Neural progenitor cell (in vitro differentiated cells): ENCODE data around the gene MED13L. TPM values are rescaled to one million over a fixed set of nuclear protein-coding genes. Genes with fewer than 3 reads are reported as not detected.

Experiments
- DNase-seq: peaks from one replicate; pipeline ENCODE4 v3.0.0-alpha.2; 2016; ENCODE audit warnings: low spot score
- H2AFZ ChIP-seq: fragments of 200-600 bp; sonication (generic); replicated peaks from 2 replicates; pipeline ENCODE4 v1.6.1; 2016; ENCODE audit warnings: antibody characterized with exemption
- H3F3A ChIP-seq: fragments of 200-600 bp; sonication (generic); 2 replicates; pipeline ENCODE4 v1.6.1; 2016; ENCODE audit warnings: antibody characterized with exemption, low read depth
- H3K27ac ChIP-seq: fragments of 200-600 bp; sonication (generic); 2 replicates; pipeline ENCODE4 v1.5.1; 2016; ENCODE audit warnings: mild to moderate bottlenecking
- H3K27me3 ChIP-seq: fragments of 200-600 bp; sonication (generic); 2 replicates; pipeline ENCODE4 v1.6.1; 2016; ENCODE audit warnings: mild to moderate bottlenecking, moderate library complexity
- H3K36me3 ChIP-seq: fragments of 200-600 bp; sonication (generic); 2 replicates; pipeline ENCODE4 v1.5.1; 2016
- H3K4me1 ChIP-seq: fragments of 200-600 bp; sonication (generic); 2 replicates; pipeline ENCODE4 v1.6.1; 2016; ENCODE audit warnings: mixed run types
- H3K4me2 ChIP-seq: fragments of 200-600 bp; sonication (generic); 2 replicates; pipeline ENCODE4 v1.6.1; 2016
- H3K4me3 ChIP-seq: fragments of 200-600 bp; sonication (generic); 2 replicates; pipeline ENCODE4 v1.5.1; 2016
- H3K79me2 ChIP-seq: fragments of 200-600 bp; sonication (generic); 2 replicates; pipeline ENCODE4 v1.6.1; 2016; ENCODE audit warnings: low read depth
- H3K9ac ChIP-seq: fragments of 200-600 bp; sonication (generic); 2 replicates; pipeline ENCODE4 v1.6.1; 2016
- H3K9me3 ChIP-seq: fragments of 200-600 bp; sonication (generic); 2 replicates; pipeline ENCODE4 v1.5.1; 2016; ENCODE audit warnings: low read depth
- H4K20me1 ChIP-seq: fragments of 200-600 bp; sonication (generic); 2 replicates; pipeline ENCODE4 v1.6.1; 2016; ENCODE audit warnings: low read depth
- H3K27ac Mint-ChIP-seq: 3 replicates; pipeline ENCODE4 v1.8.0; 2021; ENCODE audit warnings: mixed read lengths
- H3K27me3 Mint-ChIP-seq: 2 replicates; pipeline ENCODE4 v1.8.0; 2022; ENCODE audit warnings: low read depth, mild to moderate bottlenecking, inconsistent platforms, moderate library complexity, mixed read lengths; ENCODE audit not compliant: insufficient read depth
- H3K36me3 Mint-ChIP-seq: 3 replicates; pipeline ENCODE4 v1.8.0; 2021; ENCODE audit warnings: mixed read lengths
- H3K4me1 Mint-ChIP-seq: 3 replicates; pipeline ENCODE4 v1.8.0; 2021; ENCODE audit warnings: mixed read lengths
- H3K4me3 Mint-ChIP-seq: 3 replicates; pipeline ENCODE4 v1.8.0; 2021; ENCODE audit warnings: mild to moderate bottlenecking, moderate library complexity, mixed read lengths
- H3K9me3 Mint-ChIP-seq: 3 replicates; pipeline ENCODE4 v1.8.0; 2020; ENCODE audit warnings: mixed read lengths
- CTCF ChIP-seq: fragments of 200-600 bp; sonication (generic); IDR thresholded peaks from 2 replicates; pipeline ENCODE4 v1.5.1; 2017; ENCODE audit warnings: antibody characterized with exemption, mild to moderate bottlenecking
- EZH2 ChIP-seq: fragments of 200-600 bp; sonication (generic); IDR thresholded peaks from 2 replicates; pipeline ENCODE4 v1.6.1; 2017; ENCODE audit warnings: antibody characterized with exemption, mild to moderate bottlenecking, moderate library complexity
- EZH2phosphoT487 ChIP-seq: fragments of 200-600 bp; sonication (generic); IDR thresholded peaks from 2 replicates; pipeline ENCODE4 v1.6.1; 2017; ENCODE audit warnings: antibody characterized with exemption
- total RNA-seq: library from RNA; depleted of rRNA; stranded (reverse); fragments of >200 nt; gene quantifications from 2 replicates; pipeline ENCODE4 v1.2.3, GENCODE V29; 2015; ENCODE audit warnings: low replicate concordance

MED13L gene
- total RNA-seq, 1 donor from 2014 or later: 149 TPM

GRCh38 chr12:116141110-116141832 is 136.2 kb downstream of the MED13L start:
- Histone ChIP-seq H3K79me2 (peaks cover 98% of the 10 kb centered on the region), H3K9ac (no peak overlapping the region), H3F3A (no peaks in the 10 kb centered on the region), H3K9me3 (no peaks in the 10 kb centered on the region), H3K4me1 (peaks cover 24% of the 10 kb centered on the region), H3K27me3 (no peaks in the 10 kb centered on the region), H3K4me3 (no peak overlapping the region), H3K4me2 (no peak overlapping the region), H3K36me3 (no peaks in the 10 kb centered on the region), H4K20me1 (peaks cover 81% of the 10 kb centered on the region), H3K27ac (peak overlapping the region; percentile 49), H2AFZ (no peak overlapping the region)
- Mint-ChIP-seq H3K36me3 (no peaks in the 10 kb centered on the region), H3K4me3 (no peak overlapping the region), H3K9me3 (no peaks in the 10 kb centered on the region), H3K27me3 (no peaks in the 10 kb centered on the region), H3K4me1 (peaks cover 31% of the 10 kb centered on the region), H3K27ac (no peak overlapping the region)
- no peak for DNase-seq
- TF ChIP-seq EZH2 (no peak), CTCF (no peak), EZH2phosphoT487 (no peak)

- no peak for TF ChIP-seq CTCF
- no peak for TF ChIP-seq EZH2
- TF ChIP-seq EZH2phosphoT487: no peak
- no peaks in the 10 kb centered on the region for H3K27me3 Mint-ChIP-seq
- no peaks in the 10 kb centered on the region for H3K9me3 Mint-ChIP-seq
- H3K79me2 ChIP-seq: peaks cover 98% of the 10 kb centered on the region
- H3K36me3 Mint-ChIP-seq: no peaks in the 10 kb centered on the region
- H3K4me3 Mint-ChIP-seq: no peak overlapping the region
- H3K4me2 ChIP-seq: no peak overlapping the region
- H3K27ac ChIP-seq: peak overlapping the region; percentile 49
- H3K36me3 ChIP-seq: no peaks in the 10 kb centered on the region
- H3K4me1 Mint-ChIP-seq: peaks cover 31% of the 10 kb centered on the region
- H2AFZ ChIP-seq: no peak overlapping the region
- no peak overlapping the region for H3K27ac Mint-ChIP-seq
- no peaks in the 10 kb centered on the region for H3K27me3 ChIP-seq
- H3F3A ChIP-seq: no peaks in the 10 kb centered on the region
- H4K20me1 ChIP-seq: peaks cover 85% of the 10 kb centered on the region
- H3K4me3 ChIP-seq: no peak overlapping the region
- no peak overlapping the region for H3K9ac ChIP-seq
- DNase-seq: no peak
- H3K9me3 ChIP-seq: no peaks in the 10 kb centered on the region
- peaks cover 24% of the 10 kb centered on the region for H3K4me1 ChIP-seq
Observed at GRCh38 chr12:116140529-116140928, 137.0 kb downstream of the MED13L start.

GRCh38 chr12:116138781-116139180 is 138.7 kb downstream of the MED13L start:
- H3K4me1 Mint-ChIP-seq: peaks cover 31% of the 10 kb centered on the region
- H3K27me3 Mint-ChIP-seq: no peaks in the 10 kb centered on the region
- Histone ChIP-seq H3K4me3 (no peak overlapping the region), H3K36me3 (no peaks in the 10 kb centered on the region), H3K79me2 (peaks cover 98% of the 10 kb centered on the region), H2AFZ (no peak overlapping the region), H3K4me2 (no peak overlapping the region), H3F3A (no peaks in the 10 kb centered on the region), H3K27ac (no peak overlapping the region), H3K9ac (no peak overlapping the region), H3K4me1 (peaks cover 20% of the 10 kb centered on the region), H4K20me1 (peaks cover 79% of the 10 kb centered on the region), H3K27me3 (no peaks in the 10 kb centered on the region), H3K9me3 (no peaks in the 10 kb centered on the region)
- DNase-seq: no peak
- no peak overlapping the region for H3K27ac Mint-ChIP-seq
- H3K4me3 Mint-ChIP-seq: no peak overlapping the region
- TF ChIP-seq CTCF: no peak
- TF ChIP-seq EZH2phosphoT487: no peak
- TF ChIP-seq EZH2: no peak
- H3K36me3 Mint-ChIP-seq: no peaks in the 10 kb centered on the region
- H3K9me3 Mint-ChIP-seq: no peaks in the 10 kb centered on the region
